ENCODE measurements around the gene ADGRB2.

ADGRB2 gene

GRCh38 chr1:31764312-31765040 lies at the start of gene ADGRB2:
Gene ADGRB2 (minus strand): TSS chr1:31764340. CDS start chr1:31757221, 7,119 bp downstream.
- DNase-seq, result no peak

GRCh38 chr1:31812158-31812829 lies 48.2 kb upstream of the ADGRB2 start:
- no peak for DNase-seq

- no peak for DNase-seq
These were observed 47.5 kb upstream of the ADGRB2 start for GRCh38 chr1:31811605-31812004.

- DNase-seq, result no peak
These were observed 45.6 kb upstream of the ADGRB2 start for GRCh38 chr1:31809698-31810097.

GRCh38 chr1:31807273-31808048 lies 43.3 kb upstream of the ADGRB2 start:
- no peak for DNase-seq

GRCh38 chr1:31805318-31805717 lies 41.2 kb upstream of the ADGRB2 start:
- DNase-seq, result no peak

GRCh38 chr1:31804098-31804497 lies 40.0 kb upstream of the ADGRB2 start:
- DNase-seq, result no peak

- no peak for DNase-seq
These were observed 39.5 kb upstream of the ADGRB2 start for GRCh38 chr1:31803610-31804009.

- no peak for DNase-seq
These were observed 38.3 kb upstream of the ADGRB2 start for GRCh38 chr1:31802190-31803150.

GRCh38 chr1:31801458-31801857 lies 37.3 kb upstream of the ADGRB2 start:
- DNase-seq, result no peak

- no peak for DNase-seq
These were observed 36.5 kb upstream of the ADGRB2 start for GRCh38 chr1:31800674-31800967.

- DNase-seq, result no peak
These were observed 35.9 kb upstream of the ADGRB2 start for GRCh38 chr1:31799895-31800673.

GRCh38 chr1:31799196-31799894 lies 35.2 kb upstream of the ADGRB2 start:
- no peak for DNase-seq

GRCh38 chr1:31798433-31799195 lies 34.5 kb upstream of the ADGRB2 start:
- peak; percentile 64 for DNase-seq

- DNase-seq, result no peak
These were observed 33.9 kb upstream of the ADGRB2 start for GRCh38 chr1:31798086-31798432.

GRCh38 chr1:31797216-31797615 lies 33.1 kb upstream of the ADGRB2 start:
- DNase-seq, result no peak

GRCh38 chr1:31796707-31797106 lies 32.6 kb upstream of the ADGRB2 start:
- DNase-seq, result no peak

GRCh38 chr1:31795801-31796621 lies 31.9 kb upstream of the ADGRB2 start:
- no peak for DNase-seq

GRCh38 chr1:31795096-31795675 lies 31.0 kb upstream of the ADGRB2 start:
- no peak for DNase-seq

All from kidney glomerular epithelial cell (primary cell).